HepG2 (cell line): ENCODE results near the gene STN1. TPM values are rescaled to one million over a fixed set of nuclear protein-coding genes. Genes with fewer than 3 reads are reported as not detected.

Experiments
- ATAC-seq: fragments of 200-7000 bp; cut with Tn5 transposase; 3 replicates; pipeline ENCODE4 v1.9.1; 2020; ENCODE audit warnings: mild to moderate bottlenecking, moderate library complexity
- BruUV-seq: library from RNA; stranded (reverse); fragments of 400-500 nt; replicated peaks from 2 replicates; lab custom pipeline; 2021; lab: Mats Ljungman, UMichigan
- CTCF ChIA-PET: fragments of 300-600 bp; formaldehyde crosslinking; extraction: SDS; loops from one replicate; lab custom pipeline; 2021; ENCODE audit warnings: low total read pairs, inconsistent platforms, low intra/inter-chr PET ratio; lab: Yijun Ruan, JAX
- POLR2A ChIA-PET: fragments of 350-600 bp; sonication (Branson Sonifier 250); formaldehyde crosslinking; loops from one replicate; lab custom pipeline; 2020; ENCODE audit warnings: antibody characterized with exemption, inconsistent platforms; lab: Yijun Ruan, JAX
- DNase-seq: peaks from one replicate; pipeline ENCODE4 v3.0.0-alpha.2; 2015; ENCODE audit warnings: low spot score
- FAIRE-seq: peaks from 3 replicates; lab custom pipeline; 2011; peaks lifted over from hg19 to GRCh38; lab: Jason Lieb, UNC
- H2AFZ ChIP-seq: one replicate; pipeline ENCODE4 v1.6.1; 2011; ENCODE audit warnings: low read length, inconsistent platforms
- H3K27ac ChIP-seq: fragments of 300-600 bp; 3 replicates; pipeline ENCODE4 v1.8.0; 2011; ENCODE audit warnings: mixed run types, mild to moderate bottlenecking, mixed read lengths, low read length, inconsistent platforms; ENCODE audit not compliant: insufficient read depth; ENCODE audit errors: extremely low read length
- H3K27me3 ChIP-seq, 2 experiments: fragments of 200-600 bp in 1 of 2; 2 replicates in 1 of 2; 3 replicates in 1 of 2; pipeline versions ENCODE4 v1.6.0 to v1.8.0; 2011; ENCODE audit warnings: low read length in 2 of 2, mild to moderate bottlenecking in 2 of 2, moderate library complexity in 2 of 2, inconsistent platforms in 1 of 2; ENCODE audit not compliant: insufficient read depth in 2 of 2, control insufficient read depth in 1 of 2
- H3K36me3 ChIP-seq, 2 experiments: fragments of 200-600 bp in 1 of 2; replicated peaks in 1 of 2; 2 replicates in 1 of 2; 3 replicates in 1 of 2; pipeline versions ENCODE4 v1.5.1 to v1.8.0; 2011; ENCODE audit warnings: low read length in 2 of 2, inconsistent platforms in 1 of 2; ENCODE audit not compliant: insufficient read depth in 2 of 2, control insufficient read depth in 1 of 2
- H3K4me1 ChIP-seq: 2 replicates; pipeline ENCODE4 v1.5.1; 2012; ENCODE audit warnings: low read length, inconsistent platforms; ENCODE audit not compliant: insufficient read depth
- H3K4me2 ChIP-seq: 2 replicates; pipeline ENCODE4 v1.6.0; 2011; ENCODE audit warnings: low read depth, low read length, inconsistent platforms
- H3K4me3 ChIP-seq, 3 experiments: fragments of 200-600 bp in 1 of 3; sonication (generic), shearing (Covaris generic) in 1 of 3; replicated peaks in 1 of 3; 2 replicates each; pipeline ENCODE4 v1.5.1; 2011 to 2016; ENCODE audit warnings: low read length in 3 of 3, inconsistent platforms in 2 of 3, low read depth in 2 of 3, mild to moderate bottlenecking in 2 of 3, control low read depth in 1 of 3, mixed read lengths in 1 of 3; ENCODE audit not compliant: insufficient read depth in 1 of 3
- H3K79me2 ChIP-seq: one replicate; pipeline ENCODE4 v1.6.1; 2011; ENCODE audit warnings: low read length, inconsistent platforms; ENCODE audit not compliant: insufficient read depth
- H3K9ac ChIP-seq: 2 replicates; pipeline ENCODE4 v1.6.0; 2011; ENCODE audit warnings: mild to moderate bottlenecking, low read depth, low read length, inconsistent platforms; ENCODE audit not compliant: insufficient read depth
- H3K9me3 ChIP-seq: 2 replicates; pipeline ENCODE4 v1.5.1; 2012; ENCODE audit warnings: mild to moderate bottlenecking, low read length
- H4K20me1 ChIP-seq: 2 replicates; pipeline ENCODE4 v1.6.0; 2011; ENCODE audit warnings: inconsistent platforms, mild to moderate bottlenecking, low read length, moderate library complexity; ENCODE audit not compliant: insufficient read depth
- ATAD3A ChIP-seq: sonication (generic); formaldehyde crosslinking; IDR thresholded peaks from 2 replicates; pipeline ENCODE4 v1.4.0; 2020; ENCODE audit warnings: missing genetic modification reagents
- ATF5 ChIP-seq: sonication (generic); formaldehyde crosslinking; IDR thresholded peaks from 2 replicates; pipeline ENCODE4 v1.4.0; 2020; ENCODE audit warnings: mild to moderate bottlenecking, low read depth, missing genetic modification reagents
- BHLHE40 ChIP-seq: IDR thresholded peaks from 2 replicates; pipeline ENCODE4 v1.6.1; 2011; ENCODE audit warnings: low read length, improper control_type of control experiment
- CEBPZ ChIP-seq: IDR thresholded peaks from 2 replicates; pipeline ENCODE4 v1.6.1; 2012; ENCODE audit warnings: low read length, improper control_type of control experiment
- KLF13 ChIP-seq: sonication (generic); formaldehyde crosslinking; IDR thresholded peaks from 2 replicates; pipeline ENCODE4 v1.4.0; 2020; ENCODE audit warnings: mild to moderate bottlenecking, missing genetic modification reagents
- MLLT10 ChIP-seq: sonication (generic); formaldehyde crosslinking; IDR thresholded peaks from 2 replicates; pipeline ENCODE4 v1.4.0; 2020; ENCODE audit warnings: missing genetic modification reagents
- NAIF1 ChIP-seq: sonication (generic); formaldehyde crosslinking; IDR thresholded peaks from 2 replicates; pipeline ENCODE4 v1.5.0; 2020; ENCODE audit warnings: mild to moderate bottlenecking, missing genetic modification reagents, borderline replicate concordance
- RBAK ChIP-seq: sonication (generic); formaldehyde crosslinking; IDR thresholded peaks from 2 replicates; pipeline ENCODE4 v1.5.1; 2020; ENCODE audit warnings: mild to moderate bottlenecking, missing genetic modification reagents
- ZBTB1 ChIP-seq: sonication (generic); formaldehyde crosslinking; IDR thresholded peaks from 2 replicates; pipeline ENCODE4 v1.4.0; 2020; ENCODE audit warnings: missing genetic modification reagents, borderline replicate concordance
- ZBTB38 ChIP-seq: sonication (generic); formaldehyde crosslinking; IDR thresholded peaks from 2 replicates; pipeline ENCODE4 v1.5.1; 2020; ENCODE audit warnings: mild to moderate bottlenecking, missing genetic modification reagents
- ZNF230 ChIP-seq: sonication (generic); formaldehyde crosslinking; IDR thresholded peaks from 2 replicates; pipeline ENCODE4 v1.4.0; 2020; ENCODE audit warnings: mild to moderate bottlenecking, missing genetic modification reagents
- WGBS: methylation state at CpG from one replicate; pipeline ENCODE4 v1.1.6; 2017; ENCODE audit warnings: low lambda C conversion rate; 5-methylcytosine and 5-hydroxymethylcytosine counted together
- in situ Hi-C: cut with HindIII; loops from 2 replicates; pipeline ENCODE4 v1.10.0; 2017; ENCODE audit warnings: low pct_unique_long_range_greater_than_20kb; ENCODE audit not compliant: extremely low pct_ligation_motif_present
- intact Hi-C: fragments of 100-400 bp; cut with micrococcal nuclease; formaldehyde crosslinking; loops from one replicate; pipeline ENCODE4 v1.10.0; 2022; ENCODE audit not compliant: unreplicated experiment
- polyA plus RNA-seq, 8 experiments: library from polyadenylated mRNA; depleted of rRNA in 3 of 8; stranded (reverse) in 7 of 8; unstranded in 1 of 8; fragments of >200 nt; fragmentation: Illumina TruSeq in 4 of 8; extraction: Trizol in 4 of 8; gene quantifications; 2 replicates each; pipeline versions ENCODE4 v1.2.1 to v1.2.3, GENCODE V29; 2011 to 2016; ENCODE audit warnings: low read depth in 4 of 8, missing spikeins in 1 of 8, mixed read lengths in 1 of 8; ENCODE audit not compliant: insufficient read depth in 1 of 8
- total RNA-seq, 5 experiments: library from RNA; depleted of rRNA; stranded (reverse); fragments of >200 nt; fragmentation: Illumina TruSeq; extraction: Trizol; gene quantifications; 2 replicates each; pipeline ENCODE4 v1.2.3, GENCODE V29; 2016; ENCODE audit warnings: low read depth in 1 of 5

STN1 gene
- total and polyA plus RNA-seq, 2 of the 13 experiments (the other 11 are each of a cell fraction or from before 2014, with no cell fraction given), result 17.6 to 22.7 TPM

GRCh38 chr10:103925591-103925990 is 7.6 kb upstream of the STN1 start:
- no peak for TF ChIP-seq ZBTB38 (CRISPR knock-in tag)
- no peak for TF ChIP-seq CEBPZ
- no peak for TF ChIP-seq KLF13 (CRISPR knock-in tag)
- TF ChIP-seq RBAK (CRISPR knock-in tag), result no peak
- TF ChIP-seq ZBTB1, result no peak
- TF ChIP-seq MLLT10 (CRISPR knock-in tag), result no peak
- TF ChIP-seq ATF5 (CRISPR knock-in tag), result no peak
- TF ChIP-seq ZNF230 (CRISPR knock-in tag), result no peak
- no peak for TF ChIP-seq ATAD3A (CRISPR knock-in tag)
- no peak for TF ChIP-seq BHLHE40
- TF ChIP-seq NAIF1 (CRISPR knock-in tag), result no peak
- ATAC-seq (no peak), FAIRE-seq (no peak), DNase-seq (no peak)
- Histone ChIP-seq H3K4me1 (peaks cover 31% of the 10 kb centered on the region), H3K4me3 (no peak overlapping the region), H4K20me1 (no peaks in the 10 kb centered on the region), H3K79me2 (no peaks in the 10 kb centered on the region), H3K36me3 (no peaks in the 10 kb centered on the region), H3K9ac (no peak overlapping the region), H3K4me2 (no peak overlapping the region), H3K27ac (no peak overlapping the region), H3K27me3 (no peaks in the 10 kb centered on the region; a peak in 1 of 5 replicates), H3K9me3 (no peaks in the 10 kb centered on the region), H2AFZ (no peak overlapping the region)
- ChIA-PET POLR2A (no interaction called here), CTCF (no interaction called here)
- no TSS peak for BruUV-seq
- intact Hi-C loops, result no loop called here
- 94% methylated on average over 1 of the region's 1 CpG for WGBS
- in situ Hi-C loops, result no loop called here
